ENCODE data around the gene CCDC121.
"Not testable (repeated sequence)": the region's sequence is repeated elsewhere in the genome, so short reads cannot be mapped to it uniquely, and the experiment has no call there.

CCDC121 gene

GRCh38 chr2:27621524-27621923 is 7.3 kb downstream of the CCDC121 start:
- no peak overlapping the region for H3K4me3 ChIP-seq (replicated peaks; ENCODE audit: low read depth, low read length)
- DNase-seq (ENCODE audit: extremely low read depth, low read depth) = no peak
- no peak for TF ChIP-seq CTCF (IDR thresholded peaks at IDR 0.05; ENCODE audit: low read depth, low read length, missing control alignments)

- no peak overlapping the region for H3K4me3 ChIP-seq (replicated peaks; ENCODE audit: low read depth, low read length)
- TF ChIP-seq CTCF (IDR thresholded peaks at IDR 0.05; ENCODE audit: low read depth, low read length, missing control alignments) = no peak
- DNase-seq (ENCODE audit: extremely low read depth, low read depth) = no peak
These were observed 13.5 kb downstream of the CCDC121 start for GRCh38 chr2:27615316-27615715.

GRCh38 chr2:27613985-27614384 is 14.8 kb downstream of the CCDC121 start:
- TF ChIP-seq CTCF (IDR thresholded peaks at IDR 0.05; ENCODE audit: low read depth, low read length, missing control alignments) = no peak
- H3K4me3 ChIP-seq (replicated peaks; ENCODE audit: low read depth, low read length) = no peak overlapping the region
- no peak for DNase-seq (ENCODE audit: extremely low read depth, low read depth)

- TF ChIP-seq CTCF (IDR thresholded peaks at IDR 0.05; ENCODE audit: low read depth, low read length, missing control alignments) = no peak
- DNase-seq (ENCODE audit: extremely low read depth, low read depth) = no peak
- no peak overlapping the region for H3K4me3 ChIP-seq (replicated peaks; ENCODE audit: low read depth, low read length)
These were observed 22.2 kb downstream of the CCDC121 start for GRCh38 chr2:27606611-27607010.

DNA sequence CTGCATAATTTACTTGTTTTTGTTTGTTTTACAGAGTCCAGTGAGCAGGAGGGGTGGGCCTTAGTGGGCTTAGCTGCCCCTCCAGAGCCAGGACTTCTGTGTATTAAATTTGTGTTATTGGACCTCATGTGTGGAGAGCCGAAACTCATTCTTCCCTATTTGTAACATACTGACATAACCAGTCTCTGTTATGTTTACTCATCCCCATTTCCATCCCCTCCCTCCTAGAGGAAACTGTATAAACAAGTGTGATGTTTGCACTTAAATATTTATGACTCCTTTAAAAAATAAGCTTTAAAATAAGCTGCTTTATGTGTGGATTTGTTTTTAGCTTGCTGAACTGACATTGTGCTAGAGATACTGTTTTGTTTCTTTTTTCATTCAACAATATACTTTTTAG is 32.2 kb downstream of the CCDC121 start:
- no peak for TF ChIP-seq CTCF (IDR thresholded peaks at IDR 0.05; ENCODE audit: low read depth, low read length, missing control alignments)
- DNase-seq (ENCODE audit: extremely low read depth, low read depth) = no peak
- H3K4me3 ChIP-seq (replicated peaks; ENCODE audit: low read depth, low read length) = no peak overlapping the region

GRCh38 chr2:27595412-27595811 is 33.4 kb downstream of the CCDC121 start:
- not testable (repeated sequence) for H3K4me3 ChIP-seq (replicated peaks; ENCODE audit: low read depth, low read length); DNase-seq (ENCODE audit: extremely low read depth, low read depth)

DNA sequence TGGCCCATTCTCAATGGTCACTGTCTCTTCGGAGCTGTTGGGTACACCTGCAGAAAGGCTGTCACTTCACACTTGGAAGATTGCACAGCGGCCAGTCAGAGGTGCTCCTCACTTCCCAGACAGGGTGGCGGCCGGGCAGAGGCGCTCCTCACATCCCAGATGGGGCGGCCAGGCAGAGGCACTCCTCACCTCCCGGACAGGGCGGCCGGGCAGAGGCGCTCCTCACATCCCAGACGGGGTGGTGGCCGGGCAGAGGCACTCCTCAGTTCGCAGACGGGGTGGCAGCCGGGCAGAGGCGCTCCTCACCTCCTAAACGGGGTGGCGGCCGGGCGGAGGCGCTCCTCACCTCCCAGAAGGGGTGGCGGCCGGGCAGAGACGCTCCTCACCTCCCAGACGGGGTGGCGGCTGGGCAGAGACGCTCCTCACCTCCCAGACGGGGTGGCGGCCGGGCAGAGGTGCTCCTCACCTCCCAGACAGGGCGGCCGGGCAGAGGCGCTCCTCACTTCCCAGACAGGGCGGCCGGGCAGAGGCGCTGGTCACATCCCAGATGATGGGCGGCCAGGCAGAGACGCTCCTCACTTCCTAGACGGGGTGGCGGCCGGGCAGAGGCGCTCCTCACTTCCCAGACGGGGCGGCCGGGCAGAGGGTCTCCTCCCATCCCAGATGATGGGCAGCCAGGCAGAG is 34.6 kb downstream of the CCDC121 start:
- DNase-seq (ENCODE audit: extremely low read depth, low read depth); H3K4me3 ChIP-seq (replicated peaks; ENCODE audit: low read depth, low read length): not testable (repeated sequence)

DNA sequence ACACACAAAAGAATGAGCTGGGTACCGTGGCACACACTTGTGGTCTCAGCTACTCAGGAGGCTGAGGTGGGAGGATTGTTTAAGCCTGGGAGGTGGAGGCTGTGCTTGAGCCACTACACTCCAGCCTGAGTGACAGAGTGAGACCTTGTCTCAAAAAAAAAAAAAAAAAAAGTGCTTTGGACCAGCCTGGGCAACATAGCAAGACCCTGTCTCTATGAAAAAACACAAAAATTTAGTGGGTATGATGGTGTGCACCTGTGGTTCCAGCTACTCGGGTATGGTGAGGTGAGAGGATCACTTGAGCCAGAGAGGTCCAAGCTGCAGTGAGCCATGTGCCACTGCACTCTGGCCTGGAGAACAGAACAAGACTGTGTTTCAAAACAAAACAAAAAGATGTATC is 35.6 kb downstream of the CCDC121 start:
- TF ChIP-seq CTCF (IDR thresholded peaks at IDR 0.05; ENCODE audit: low read depth, low read length, missing control alignments) = no peak
- no peak overlapping the region for H3K4me3 ChIP-seq (replicated peaks; ENCODE audit: low read depth, low read length)
- DNase-seq (ENCODE audit: extremely low read depth, low read depth) = no peak
